Activated T-cell treated with anti-CD3 and anti-CD28 coated beads, Interleukin-2, amount 50 U/mL, for 72 hours (primary cell): Measurements from ENCODE around the gene ZDHHC16. TPM values are rescaled to one million over a fixed set of nuclear protein-coding genes. Genes with fewer than 3 reads are reported as not detected.

ENCODE experiments used
- ATAC-seq, 2 donors: fragments of 150-1000 bp; cut with Tn5 transposase; replicated peaks in 1 of 2; 2 replicates each; pipeline ENCODE4 v1.10.0; 2021; ENCODE audit warnings: moderate library complexity in 2 of 2, mild to moderate bottlenecking in 1 of 2
- DNase-seq, 2 donors: peaks; one replicate each; pipeline ENCODE4 v3.0.0; 2021 to 2022; ENCODE audit warnings: mixed read lengths in 1 of 2
- H3K27ac Mint-ChIP-seq: one replicate; pipeline ENCODE4 v1.8.0; 2022; ENCODE audit warnings: mild to moderate bottlenecking, moderate library complexity, mixed read lengths
- H3K27me3 Mint-ChIP-seq: one replicate; pipeline ENCODE4 v1.8.0; 2022; ENCODE audit warnings: low read depth, mixed read lengths
- H3K36me3 Mint-ChIP-seq, 2 donors: one replicate each; pipeline ENCODE4 v1.8.0; 2022; ENCODE audit warnings: mixed read lengths in 2 of 2, mild to moderate bottlenecking in 1 of 2; ENCODE audit not compliant: insufficient read depth in 2 of 2
- H3K4me1 Mint-ChIP-seq: one replicate; pipeline ENCODE4 v1.8.0; 2022; ENCODE audit warnings: low read depth, mixed read lengths
- H3K4me3 Mint-ChIP-seq, 2 donors: one replicate each; pipeline ENCODE4 v1.8.0; 2022; ENCODE audit warnings: mild to moderate bottlenecking in 2 of 2, mixed read lengths in 2 of 2, moderate library complexity in 2 of 2
- H3K9me3 Mint-ChIP-seq, 2 donors: one replicate each; pipeline ENCODE4 v1.8.0; 2022; ENCODE audit warnings: mixed read lengths in 2 of 2
- total RNA-seq, 2 donors: library from RNA; stranded (reverse); gene quantifications; one replicate each; pipeline ENCODE4 v1.2.3, GENCODE V29; 2022

The ZDHHC16 gene
- total RNA-seq, 2 donors from 2014 or later = 35.5 to 37.8 TPM

DNA sequence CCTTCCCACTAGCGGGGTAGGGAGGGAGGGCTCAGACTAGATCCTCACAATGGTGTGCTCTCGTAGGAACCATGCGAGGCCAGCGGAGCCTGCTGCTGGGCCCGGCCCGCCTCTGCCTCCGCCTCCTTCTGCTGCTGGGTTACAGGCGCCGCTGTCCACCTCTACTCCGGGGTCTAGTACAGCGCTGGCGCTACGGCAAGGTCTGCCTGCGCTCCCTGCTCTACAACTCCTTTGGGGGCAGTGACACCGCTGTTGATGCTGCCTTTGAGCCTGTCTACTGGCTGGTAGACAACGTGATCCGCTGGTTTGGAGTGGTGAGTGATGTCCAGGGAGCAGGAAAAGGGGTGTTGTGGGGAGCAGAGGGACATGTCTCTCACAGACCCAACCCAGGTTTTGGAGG lies 5.6 kb downstream of the ZDHHC16 start:
- H3K9me3 Mint-ChIP-seq = no peaks in the 10 kb centered on the region
- peaks cover 2 to 7% of the 10 kb centered on the region in 2 donors for H3K36me3 Mint-ChIP-seq
- ATAC-seq = no peak
- no peak overlapping the region for H3K4me3 Mint-ChIP-seq
- H3K27me3 Mint-ChIP-seq = no peaks in the 10 kb centered on the region
- H3K4me1 Mint-ChIP-seq = peaks cover 69% of the 10 kb centered on the region
- peak overlapping the region; percentile 39 for H3K27ac Mint-ChIP-seq
- DNase-seq = no peak

DNA sequence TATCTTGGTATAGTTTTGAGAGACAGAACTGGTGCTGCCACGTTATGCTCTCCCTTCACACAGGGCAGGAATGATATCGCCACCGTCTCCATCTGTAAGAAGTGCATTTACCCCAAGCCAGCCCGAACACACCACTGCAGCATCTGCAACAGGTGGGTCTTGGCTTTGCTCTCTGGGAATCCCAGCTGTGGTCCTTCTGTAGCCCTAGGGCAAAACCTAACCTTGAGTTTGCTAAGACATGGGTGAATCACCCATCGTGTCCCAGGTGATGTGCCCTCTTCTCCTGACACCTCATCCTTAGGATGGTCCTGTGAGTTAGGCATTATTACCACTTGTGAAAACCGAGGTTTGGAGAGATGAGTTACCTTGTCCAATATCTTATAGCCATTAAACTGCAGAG lies 6.4 kb downstream of the ZDHHC16 start:
- peaks cover 3 to 9% of the 10 kb centered on the region in 2 donors for H3K36me3 Mint-ChIP-seq
- H3K4me3 Mint-ChIP-seq = no peak overlapping the region
- ATAC-seq (no peak), DNase-seq (no peak)
- no peaks in the 10 kb centered on the region for H3K27me3 Mint-ChIP-seq
- no peaks in the 10 kb centered on the region for H3K9me3 Mint-ChIP-seq
- H3K4me1 Mint-ChIP-seq = peaks cover 62% of the 10 kb centered on the region
- peak overlapping the region; percentile 39 for H3K27ac Mint-ChIP-seq

DNA sequence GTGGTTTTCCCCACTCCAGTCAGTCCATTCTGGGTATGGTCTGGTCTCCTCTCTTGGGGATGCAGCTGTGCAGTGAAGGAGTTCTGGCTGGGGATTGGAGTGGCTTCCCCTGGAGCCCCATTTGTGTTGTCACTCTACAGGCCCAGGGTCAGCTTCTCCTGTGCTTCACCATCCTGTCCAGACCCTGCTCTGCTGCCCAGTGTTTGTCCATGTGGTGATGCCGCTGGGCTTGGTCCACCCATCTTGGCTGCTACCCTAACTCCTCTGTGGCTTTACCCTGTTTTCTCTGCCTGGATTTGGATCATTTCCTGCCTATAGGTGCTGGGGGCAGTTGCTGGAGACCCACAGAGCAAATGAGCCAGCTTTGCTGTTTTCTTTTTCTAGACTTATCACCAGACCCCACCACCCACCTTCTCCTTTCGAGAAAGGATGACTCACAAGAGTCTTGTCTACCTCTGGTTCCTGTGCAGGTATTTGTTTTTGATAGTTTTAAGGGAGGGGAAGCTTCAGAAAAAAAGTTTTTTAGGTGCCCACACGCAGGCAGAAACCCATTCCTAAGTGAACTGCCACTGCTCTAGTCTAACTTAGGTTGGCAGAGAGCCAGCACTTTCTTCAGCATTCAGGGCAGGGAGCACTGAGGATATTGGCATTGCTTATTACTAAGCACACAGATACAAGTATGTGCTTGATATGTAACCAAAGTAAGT lies 8.5 kb downstream of the ZDHHC16 start:
- H3K9me3 Mint-ChIP-seq = no peaks in the 10 kb centered on the region
- H3K27me3 Mint-ChIP-seq = no peaks in the 10 kb centered on the region
- peak overlapping the region; percentile 99 for H3K27ac Mint-ChIP-seq
- peaks cover 10 to 22% of the 10 kb centered on the region in 2 donors for H3K36me3 Mint-ChIP-seq
- DNase-seq (peak; percentile 32 to 46), ATAC-seq (peak; percentile 77 to 85)
- H3K4me3 Mint-ChIP-seq = peak overlapping the region; percentile 68 to 72
- peaks cover 47% of the 10 kb centered on the region for H3K4me1 Mint-ChIP-seq

DNA sequence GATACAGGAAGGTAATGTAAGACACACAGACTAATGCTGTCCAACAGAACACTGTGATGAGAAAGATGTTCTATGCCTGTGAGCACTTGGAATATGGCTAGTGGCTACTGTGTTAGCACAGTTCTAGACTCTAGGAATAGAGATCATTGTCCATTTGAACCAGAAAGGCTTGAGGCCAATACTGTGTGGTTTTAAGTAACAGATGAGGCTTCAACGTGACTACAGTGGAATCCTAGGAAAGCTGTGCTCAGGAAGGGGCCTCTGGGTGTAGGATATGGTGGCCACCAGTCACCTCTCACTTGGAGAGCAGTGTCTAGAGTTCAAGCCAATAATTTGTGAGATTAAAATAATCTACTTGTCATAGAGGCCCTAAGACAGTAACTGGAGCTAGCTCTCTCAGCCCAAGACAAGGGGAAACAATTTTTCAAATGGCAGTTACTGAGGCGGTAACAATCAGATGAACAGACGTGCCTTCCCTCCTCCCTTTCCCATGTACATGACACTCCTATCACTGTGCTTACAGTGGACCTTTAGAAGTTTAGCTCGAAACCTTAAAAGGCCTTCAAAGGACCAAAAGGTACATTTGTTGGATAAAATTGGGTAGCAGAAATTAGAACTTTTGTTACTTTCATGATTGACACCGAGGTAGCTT lies 10.2 kb downstream of the ZDHHC16 start:
- Mint-ChIP-seq H3K27ac (peak overlapping the region; percentile 99), H3K9me3 (no peaks in the 10 kb centered on the region), H3K36me3 (peaks cover 12 to 28% of the 10 kb centered on the region in 2 donors), H3K4me3 (no peak overlapping the region), H3K27me3 (no peaks in the 10 kb centered on the region), H3K4me1 (peaks cover 36% of the 10 kb centered on the region)
- DNase-seq = no peak
- ATAC-seq = no peak

DNA sequence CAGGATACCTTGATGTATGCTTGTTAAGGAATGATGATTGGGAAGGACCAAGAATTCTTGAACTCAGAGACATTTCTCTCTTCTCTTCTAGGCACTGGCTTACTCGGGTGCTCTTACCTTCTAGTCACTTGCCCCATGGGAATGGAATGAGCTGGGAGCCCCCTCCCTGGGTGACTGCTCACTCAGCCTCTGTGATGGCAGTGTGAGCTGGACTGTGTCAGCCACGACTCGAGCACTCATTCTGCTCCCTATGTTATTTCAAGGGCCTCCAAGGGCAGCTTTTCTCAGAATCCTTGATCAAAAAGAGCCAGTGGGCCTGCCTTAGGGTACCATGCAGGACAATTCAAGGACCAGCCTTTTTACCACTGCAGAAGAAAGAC lies 10.7 kb downstream of the ZDHHC16 start:
- peak overlapping the region; percentile 58 for H3K27ac Mint-ChIP-seq
- H3K4me1 Mint-ChIP-seq = peaks cover 36% of the 10 kb centered on the region
- DNase-seq = no peak
- H3K36me3 Mint-ChIP-seq = peaks cover 12 to 28% of the 10 kb centered on the region in 2 donors
- no peak overlapping the region for H3K4me3 Mint-ChIP-seq
- ATAC-seq = no peak
- H3K9me3 Mint-ChIP-seq = no peaks in the 10 kb centered on the region
- no peaks in the 10 kb centered on the region for H3K27me3 Mint-ChIP-seq

DNA sequence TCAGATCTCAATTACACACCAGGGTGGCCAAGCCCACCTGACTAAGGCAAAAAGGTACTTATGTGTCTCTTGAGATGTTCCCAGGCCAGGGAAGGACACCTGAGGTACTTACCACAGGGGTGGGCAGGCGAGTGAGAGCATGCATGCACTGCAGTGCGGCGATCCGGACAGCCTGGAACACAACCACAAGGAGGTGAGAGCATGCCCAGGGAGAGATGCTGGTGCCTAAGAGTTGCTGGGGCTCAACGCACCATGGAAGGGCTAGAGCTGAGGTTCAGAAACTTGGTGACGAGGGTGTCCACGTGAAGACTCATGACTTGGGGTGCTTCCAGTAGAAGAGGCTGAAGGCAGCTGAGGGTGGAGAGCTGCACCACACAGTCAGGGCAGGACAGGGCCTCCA lies 13.1 kb downstream of the ZDHHC16 start:
- ATAC-seq (no peak), DNase-seq (no peak)
- peaks cover 11 to 35% of the 10 kb centered on the region in 2 donors for H3K36me3 Mint-ChIP-seq
- H3K9me3 Mint-ChIP-seq = no peaks in the 10 kb centered on the region
- H3K4me1 Mint-ChIP-seq = peaks cover 16% of the 10 kb centered on the region
- H3K27me3 Mint-ChIP-seq = no peaks in the 10 kb centered on the region
- H3K27ac Mint-ChIP-seq = peak overlapping the region; percentile 15
- no peak overlapping the region for H3K4me3 Mint-ChIP-seq

DNA sequence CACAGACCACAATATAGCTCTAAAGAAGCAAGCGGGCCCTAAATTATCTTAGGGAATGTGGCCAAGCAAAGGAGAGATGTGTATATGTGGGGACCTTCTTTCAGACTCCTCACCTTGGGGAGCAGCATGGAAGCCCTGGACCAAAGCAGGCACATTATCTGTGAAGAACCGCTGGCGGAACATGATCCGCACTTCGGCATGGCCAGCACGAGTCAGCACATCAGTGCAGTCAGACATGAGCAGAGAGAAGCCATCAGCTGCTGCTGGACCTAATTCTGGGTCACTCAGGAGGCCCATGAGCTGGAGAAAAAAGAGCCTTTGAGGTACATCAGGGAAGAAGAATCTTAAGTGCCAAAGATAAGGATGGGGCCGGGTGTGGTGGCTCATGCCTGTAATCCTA lies 14.0 kb downstream of the ZDHHC16 start:
- no peak for DNase-seq
- Mint-ChIP-seq H3K4me1 (peaks cover 8% of the 10 kb centered on the region), H3K27ac (peak overlapping the region; percentile 15), H3K36me3 (peaks cover 11 to 41% of the 10 kb centered on the region in 2 donors), H3K4me3 (no peak overlapping the region), H3K9me3 (no peaks in the 10 kb centered on the region), H3K27me3 (no peaks in the 10 kb centered on the region)
- ATAC-seq = no peak

DNA sequence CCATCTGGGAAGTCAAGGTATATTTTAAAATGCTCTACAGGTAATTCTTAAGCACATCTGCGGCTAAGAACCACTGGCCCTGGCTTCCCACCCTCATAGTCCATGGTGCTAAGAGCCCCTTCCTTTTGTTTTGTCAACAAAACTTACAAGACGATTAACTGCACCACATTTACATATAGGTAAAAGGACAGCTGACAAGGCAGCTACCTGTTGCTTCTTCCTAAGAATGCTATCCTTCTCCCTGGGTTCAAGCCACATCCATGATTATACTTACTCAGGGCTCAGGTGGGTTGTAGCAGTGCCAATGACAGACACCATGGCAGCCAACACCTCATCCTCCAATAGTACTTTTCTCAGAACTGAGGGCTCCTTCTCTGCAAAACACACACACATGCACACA lies 16.3 kb downstream of the ZDHHC16 start:
- ATAC-seq (no peak), DNase-seq (no peak)
- H3K27me3 Mint-ChIP-seq = no peaks in the 10 kb centered on the region
- no peak overlapping the region for H3K4me3 Mint-ChIP-seq
- no peaks in the 10 kb centered on the region for H3K9me3 Mint-ChIP-seq
- no peak overlapping the region for H3K27ac Mint-ChIP-seq
- peaks cover 9 to 35% of the 10 kb centered on the region in 2 donors for H3K36me3 Mint-ChIP-seq
- H3K4me1 Mint-ChIP-seq = no peaks in the 10 kb centered on the region

DNA sequence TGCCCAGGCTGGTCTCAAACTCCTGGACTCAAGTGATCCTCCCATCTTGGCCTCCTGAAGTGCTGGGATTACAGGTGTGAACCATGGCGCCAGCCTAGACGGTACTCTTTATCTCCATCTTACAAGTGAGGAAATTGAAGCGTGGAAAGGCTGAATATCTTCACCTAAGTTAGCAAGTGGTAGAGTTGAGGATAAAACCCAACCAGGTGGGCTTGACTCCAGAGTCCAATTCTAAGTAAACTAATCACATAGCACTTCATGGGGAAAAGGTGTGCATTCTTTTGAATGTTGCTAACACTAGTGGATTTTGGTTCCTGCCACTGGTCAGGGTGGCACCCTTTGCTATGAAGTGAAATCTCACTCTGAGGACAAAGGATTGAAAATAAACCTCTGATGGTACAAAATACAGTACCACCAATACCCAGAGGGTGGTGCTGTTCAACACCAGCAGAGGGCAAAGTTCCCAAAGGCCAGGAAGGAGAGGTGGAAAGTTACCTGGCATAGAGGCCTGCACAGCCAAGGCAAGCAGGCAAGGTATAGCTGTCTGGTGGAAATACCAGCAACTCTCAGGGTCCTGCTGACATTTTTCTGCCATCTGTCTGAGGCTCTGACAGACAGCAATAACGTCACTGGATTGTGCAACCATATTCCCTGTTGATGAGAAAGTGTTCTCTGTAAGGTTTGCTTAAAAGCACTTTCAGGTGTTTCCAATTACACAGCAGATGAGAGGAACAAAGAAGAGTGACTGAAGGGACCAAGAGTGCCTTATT lies 17.6 kb downstream of the ZDHHC16 start:
- ATAC-seq (peak; percentile 54 to 62), DNase-seq (peak; percentile 17 to 39)
- Mint-ChIP-seq H3K4me3 (no peak overlapping the region), H3K27ac (peak overlapping the region; percentile 52), H3K36me3 (peaks cover 5 to 30% of the 10 kb centered on the region in 2 donors), H3K27me3 (no peaks in the 10 kb centered on the region), H3K9me3 (no peaks in the 10 kb centered on the region), H3K4me1 (no peaks in the 10 kb centered on the region)

DNA sequence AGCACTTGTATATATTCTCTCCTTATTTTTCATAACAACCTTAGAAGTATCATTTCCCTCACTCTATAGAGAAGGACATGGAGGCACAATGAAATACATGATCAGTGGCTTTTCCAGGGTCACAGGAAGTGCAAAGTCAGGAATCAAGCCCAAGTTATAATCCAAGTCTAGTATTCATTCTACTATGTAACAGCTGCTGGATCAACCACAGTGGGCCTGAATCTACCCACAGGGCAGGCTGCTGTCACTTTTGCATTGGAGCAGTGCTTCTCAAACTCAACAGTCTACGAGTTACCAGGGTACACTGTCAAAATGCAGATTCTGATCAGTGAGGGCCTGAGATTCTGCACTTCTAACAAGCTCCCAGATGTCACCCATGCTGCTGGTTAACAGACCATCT lies 18.3 kb downstream of the ZDHHC16 start:
- Mint-ChIP-seq H3K4me1 (no peaks in the 10 kb centered on the region), H3K27ac (peak overlapping the region; percentile 52), H3K36me3 (peaks cover 3 to 24% of the 10 kb centered on the region in 2 donors), H3K4me3 (no peak overlapping the region), H3K27me3 (no peaks in the 10 kb centered on the region), H3K9me3 (no peaks in the 10 kb centered on the region)
- peak in 1 of 2 donors; percentile 11 for ATAC-seq
- DNase-seq = no peak

DNA sequence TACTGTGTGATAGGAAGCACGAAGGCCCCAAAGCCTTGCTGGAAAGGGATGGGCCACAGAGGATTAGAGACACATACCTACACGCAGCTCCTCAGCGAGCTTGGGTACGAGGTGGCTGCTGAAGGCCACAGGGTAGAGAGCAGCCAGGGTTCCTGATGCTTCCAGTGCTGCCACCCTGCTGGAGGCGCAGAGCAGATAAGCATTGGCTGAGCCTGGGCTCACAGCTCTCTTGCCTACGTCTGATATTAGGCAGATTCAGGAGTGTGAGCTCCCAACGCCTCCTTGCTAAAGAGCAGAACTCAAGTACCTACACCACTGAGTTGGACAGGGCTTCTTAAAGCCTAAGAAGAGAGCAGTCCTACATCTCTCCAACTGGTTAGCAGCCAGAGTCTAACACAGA lies 20.0 kb downstream of the ZDHHC16 start:
- no peak for DNase-seq
- Mint-ChIP-seq H3K36me3 (peaks cover 0 to 16% of the 10 kb centered on the region in 2 donors), H3K4me1 (no peaks in the 10 kb centered on the region), H3K9me3 (no peaks in the 10 kb centered on the region), H3K4me3 (no peak overlapping the region), H3K27ac (no peak overlapping the region), H3K27me3 (no peaks in the 10 kb centered on the region)
- no peak for ATAC-seq

DNA sequence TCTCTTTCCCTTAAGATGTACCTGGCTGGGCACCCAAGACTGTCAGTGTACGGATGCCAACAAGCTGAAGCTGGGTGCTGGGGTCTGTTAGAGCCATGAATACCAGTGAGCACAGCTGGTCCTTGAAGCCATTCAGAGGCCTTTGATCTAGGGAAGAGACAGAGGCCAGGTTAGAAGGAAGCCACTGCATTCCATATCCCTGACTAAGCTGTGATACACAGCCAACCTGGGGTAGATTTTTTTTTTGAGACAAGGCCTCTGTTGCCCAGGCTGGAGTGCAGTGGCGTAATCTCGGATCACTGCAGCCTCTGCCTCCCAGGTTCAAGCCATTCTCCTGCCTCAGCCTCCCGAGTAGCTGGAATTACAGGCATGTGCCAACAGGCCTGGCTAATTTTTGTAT lies 20.8 kb downstream of the ZDHHC16 start:
- Mint-ChIP-seq H3K4me1 (no peaks in the 10 kb centered on the region), H3K36me3 (peaks cover 0 to 18% of the 10 kb centered on the region in 2 donors), H3K4me3 (no peak overlapping the region), H3K9me3 (no peaks in the 10 kb centered on the region), H3K27me3 (no peaks in the 10 kb centered on the region), H3K27ac (peak overlapping the region; percentile 2)
- ATAC-seq (no peak), DNase-seq (no peak)

DNA sequence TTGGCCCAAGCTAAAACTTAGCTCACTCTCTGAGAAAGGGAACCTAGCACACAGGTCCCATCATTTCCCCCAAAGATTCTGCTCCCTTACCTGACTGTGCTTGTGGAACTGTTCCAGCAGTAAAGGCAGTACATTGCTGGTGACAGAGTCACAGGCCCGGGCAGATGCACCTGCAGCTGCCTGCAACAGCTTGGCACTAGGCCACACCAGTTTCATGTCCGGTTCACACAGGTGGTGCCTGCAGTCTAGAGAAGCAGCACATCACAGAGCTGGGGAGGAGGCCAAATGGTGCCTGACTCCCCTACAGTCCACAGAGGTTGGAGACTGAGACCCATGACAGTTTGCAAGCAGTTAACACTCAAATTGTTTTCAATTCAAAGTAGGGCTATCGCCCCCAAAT lies 22.2 kb downstream of the ZDHHC16 start:
- no peak overlapping the region for H3K27ac Mint-ChIP-seq
- H3K27me3 Mint-ChIP-seq = no peaks in the 10 kb centered on the region
- H3K4me3 Mint-ChIP-seq = no peak overlapping the region
- no peak for DNase-seq
- no peaks in the 10 kb centered on the region for H3K4me1 Mint-ChIP-seq
- ATAC-seq = no peak
- peaks cover 0 to 20% of the 10 kb centered on the region in 2 donors for H3K36me3 Mint-ChIP-seq
- no peaks in the 10 kb centered on the region for H3K9me3 Mint-ChIP-seq
